ENCODE results near the gene SH3BP4.

SH3BP4 gene

DNA sequence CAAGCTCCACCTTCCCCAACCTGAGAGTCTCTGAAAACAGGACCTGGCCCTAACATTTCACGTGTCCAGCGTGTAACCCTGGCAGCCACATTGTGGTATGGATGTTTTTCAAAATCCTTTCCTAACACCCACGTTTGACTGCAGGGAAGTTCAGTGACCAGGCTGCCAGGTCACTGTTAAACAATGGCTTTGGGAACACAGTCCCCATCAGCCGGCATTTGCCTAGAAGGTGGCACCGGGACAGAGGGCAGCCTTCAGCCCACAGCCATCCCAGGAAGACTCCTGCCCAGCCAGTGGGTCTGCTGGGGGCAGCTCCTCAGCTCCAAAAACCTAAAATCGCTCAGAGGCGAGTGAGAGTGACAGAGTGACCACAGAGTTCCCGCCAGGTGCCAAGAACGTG is 140.2 kb downstream of the SH3BP4 start:
- no peak for DNase-seq (ENCODE audit: low spot score)

DNA sequence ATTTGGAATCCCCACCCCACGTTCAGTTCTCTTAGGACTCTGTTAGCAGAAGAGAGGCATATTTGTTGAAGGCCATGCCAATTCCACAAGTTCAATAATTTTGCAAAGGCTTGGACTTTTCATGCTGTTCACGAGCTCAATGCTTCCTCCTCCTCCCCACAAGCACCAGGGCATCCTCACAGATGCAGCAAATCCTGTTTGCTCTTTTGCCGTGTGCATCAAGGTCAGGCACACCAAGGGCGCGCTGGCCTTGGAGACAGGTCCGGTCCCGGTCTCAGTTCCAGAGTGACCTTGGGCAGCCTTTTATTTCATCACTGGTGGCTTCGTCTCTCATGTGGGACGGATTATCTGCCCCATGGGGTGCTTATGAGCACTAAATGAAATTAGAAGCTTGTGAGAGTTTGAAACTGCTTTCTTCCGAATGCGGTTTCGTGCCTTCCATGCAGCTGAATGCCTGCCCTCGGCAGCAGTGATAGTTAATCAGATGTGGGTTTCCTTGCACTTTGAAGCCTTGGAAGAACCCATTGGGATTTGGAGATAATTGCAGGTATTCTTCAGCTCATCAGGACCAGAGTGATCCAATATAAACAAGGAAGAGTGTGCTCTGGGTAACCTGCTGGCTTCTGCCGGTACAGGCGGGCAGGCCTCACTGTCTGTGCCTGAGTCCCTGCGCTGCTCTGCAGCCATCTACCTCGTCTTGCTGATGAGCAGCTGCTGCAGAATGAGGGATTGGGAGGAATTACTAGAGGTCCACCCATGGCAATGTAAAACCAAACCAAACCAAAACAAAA is 140.8 kb downstream of the SH3BP4 start:
- DNase-seq (ENCODE audit: low spot score), result no peak

DNA sequence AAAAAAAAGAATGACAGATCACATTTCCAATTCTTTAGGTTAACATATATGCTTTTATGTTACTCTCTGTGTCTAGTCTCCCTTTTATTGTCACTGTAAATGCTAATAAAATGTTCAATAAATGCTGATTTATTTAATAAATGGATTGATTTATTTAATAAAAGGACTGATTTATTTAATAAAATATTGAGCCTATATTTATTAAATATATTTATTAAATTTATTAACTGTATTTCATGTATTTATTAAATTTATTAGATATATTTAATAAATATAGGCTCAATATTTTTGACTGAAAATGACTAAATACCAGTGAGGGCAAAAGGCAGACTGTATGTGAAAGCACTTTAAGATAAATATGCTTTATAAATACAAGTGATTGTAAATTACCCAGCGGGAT is 142.6 kb downstream of the SH3BP4 start:
- no peak for DNase-seq (ENCODE audit: low spot score)

DNA sequence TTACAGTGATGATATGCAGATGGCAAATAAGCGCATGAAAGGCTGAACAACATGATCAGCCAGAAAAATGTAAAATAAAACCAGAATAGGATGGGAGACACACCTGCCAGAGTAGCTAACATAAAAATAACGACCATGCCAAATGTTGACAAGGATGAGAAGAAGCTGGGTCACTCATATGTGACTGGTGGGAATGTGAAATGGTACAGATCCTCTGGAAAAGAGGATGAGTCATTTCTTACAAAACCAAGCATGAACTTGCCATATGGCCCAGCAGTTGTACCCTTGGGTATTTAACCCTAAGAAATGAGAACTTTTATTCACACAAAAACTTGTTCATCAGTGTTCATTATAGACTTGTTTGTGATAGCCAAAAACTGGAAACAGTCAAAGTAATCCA is 143.8 kb downstream of the SH3BP4 start:
- peak; percentile 11 for DNase-seq (ENCODE audit: low spot score)

DNA sequence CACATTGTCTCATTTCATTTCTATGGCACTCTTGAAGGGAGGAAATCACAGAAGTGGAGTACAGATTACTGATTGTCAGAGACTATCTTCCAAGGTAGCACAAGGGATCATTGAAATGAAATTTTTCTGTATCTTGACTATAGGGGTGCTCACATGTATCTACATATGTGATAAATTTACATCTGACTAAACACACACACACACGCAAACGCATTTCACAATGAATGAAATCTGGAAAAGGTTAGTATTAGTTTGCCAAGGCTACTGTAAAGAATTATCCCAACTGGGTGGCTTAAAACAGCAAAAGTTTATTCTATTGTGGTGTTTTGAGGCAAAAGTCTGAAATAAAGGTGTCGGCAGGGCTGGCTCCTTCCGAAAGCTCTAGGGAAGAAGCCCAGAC is 144.6 kb downstream of the SH3BP4 start:
- DNase-seq (ENCODE audit: low spot score), result no peak

DNA sequence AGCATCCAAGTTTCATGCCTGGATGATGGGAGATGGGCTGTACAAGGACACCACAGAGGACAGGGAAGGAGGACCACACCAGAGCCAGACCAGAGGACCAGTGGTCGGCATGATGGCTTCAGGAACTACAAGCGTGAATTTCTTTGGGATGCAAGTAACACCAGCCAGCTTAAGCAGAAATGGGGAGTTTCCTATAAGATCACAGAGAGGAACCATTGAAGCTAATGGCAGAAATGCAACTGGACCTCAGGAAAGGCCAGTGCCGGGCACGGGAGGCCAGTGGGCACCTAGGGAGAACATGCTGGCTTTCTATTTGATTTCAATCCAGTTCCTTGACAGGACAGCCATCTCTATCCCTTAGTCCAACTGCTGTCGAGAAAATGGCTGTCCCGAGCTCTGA is 145.4 kb downstream of the SH3BP4 start:
- DNase-seq (ENCODE audit: low spot score), result no peak

DNA sequence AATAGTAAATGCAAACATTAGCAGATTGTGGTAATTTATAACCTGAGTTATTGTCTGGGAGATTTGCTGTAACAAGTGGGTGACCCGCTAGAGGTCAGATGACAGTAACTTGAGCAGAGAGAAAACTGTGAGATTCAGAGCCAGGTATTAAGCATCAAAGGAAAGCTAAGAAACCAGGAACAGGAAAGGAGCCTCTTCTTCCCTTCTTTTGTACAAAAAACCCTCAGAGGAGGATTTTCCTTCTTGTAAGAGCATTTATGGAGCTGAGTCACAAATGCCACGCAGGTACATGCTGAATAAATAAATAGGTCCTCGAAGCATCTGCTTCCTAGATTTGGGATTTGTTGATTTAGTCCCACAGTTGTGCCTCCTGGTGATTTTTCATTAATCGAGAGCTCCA is 146.5 kb downstream of the SH3BP4 start:
- peak; percentile 12 for DNase-seq (ENCODE audit: low spot score)

DNA sequence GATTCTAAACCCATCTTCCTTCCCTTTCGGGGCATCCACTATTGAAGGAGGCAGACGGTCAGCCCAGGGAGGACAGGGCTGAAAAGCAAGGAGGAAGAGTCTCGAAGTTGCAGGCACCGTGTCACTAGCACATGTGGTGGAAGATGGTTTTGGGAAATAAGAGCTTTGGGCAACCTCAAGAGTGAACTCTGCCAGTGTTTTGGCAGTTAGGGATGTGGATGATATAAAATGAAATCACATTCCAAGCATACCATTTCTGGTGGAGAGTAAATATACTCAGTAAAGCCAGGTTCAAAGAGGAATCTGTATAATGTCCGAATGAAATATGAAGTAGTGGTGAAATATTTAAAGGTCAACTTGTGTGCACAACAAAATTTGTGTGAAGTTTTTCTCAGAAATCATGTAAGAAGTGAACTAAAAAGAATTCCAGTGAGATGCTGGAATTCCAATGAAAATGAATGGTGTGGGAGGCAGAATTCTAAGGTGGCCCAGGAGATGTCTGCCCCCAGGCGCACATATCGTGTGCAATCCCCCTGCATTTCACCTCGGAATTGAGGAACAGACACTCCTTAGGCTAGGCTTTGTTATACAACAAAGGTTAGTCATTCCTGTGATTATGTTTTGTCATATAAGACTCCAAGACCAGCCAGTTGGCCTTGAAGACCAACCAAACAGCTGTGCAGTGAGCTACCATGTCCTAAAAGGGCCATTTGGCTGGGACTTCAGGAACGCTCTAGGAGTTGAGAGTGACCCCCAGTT is 147.1 kb downstream of the SH3BP4 start:
- no peak for DNase-seq (ENCODE audit: low spot score)

DNA sequence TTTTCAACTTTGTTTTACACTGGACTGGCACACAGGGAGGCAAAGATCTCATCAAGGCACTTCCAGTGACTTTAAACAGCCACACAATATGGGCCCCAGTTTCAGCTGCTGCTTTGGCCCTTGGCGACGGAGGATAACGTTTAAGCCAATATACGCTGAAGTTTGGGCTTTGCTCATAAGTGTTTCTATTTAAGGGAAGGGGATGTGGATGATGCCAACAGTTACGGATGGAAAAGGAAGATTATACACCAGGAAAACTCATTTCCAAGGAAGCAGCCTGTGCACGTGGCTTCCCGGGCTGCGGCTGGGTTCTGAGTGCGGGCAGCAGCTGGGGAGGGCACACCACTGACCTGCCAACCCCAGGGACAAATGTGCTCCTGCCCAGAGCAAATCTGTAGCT is 151.1 kb downstream of the SH3BP4 start:
- no peak for DNase-seq (ENCODE audit: low spot score)

Data from kidney tubule cell (primary cell).